Uterus (tissue), 4 donors: Measurements from ENCODE around the gene CYP26B1. TPM values are rescaled to one million over a fixed set of nuclear protein-coding genes. Genes with fewer than 3 reads are reported as not detected.

ENCODE experiments used
- DNase-seq, 2 donors: peaks; one replicate each; pipeline ENCODE4 v3.0.0-alpha.2; 2019 to 2020
- H3K27ac ChIP-seq, 2 donors: fragments of 200-600 bp; sonication (generic); 1 replicate in 1 of 2; 2 replicates in 1 of 2; pipeline ENCODE4 v1.5.1; 2016 to 2018
- H3K27me3 ChIP-seq, 2 donors: fragments of 200-600 bp; sonication (generic); one replicate each; pipeline ENCODE4 v1.5.1; 2018 to 2019; ENCODE audit warnings: control low read depth in 1 of 2
- H3K36me3 ChIP-seq, 2 donors: fragments of 200-600 bp; sonication (generic); one replicate each; pipeline ENCODE4 v1.5.1; 2019; ENCODE audit warnings: control low read depth in 1 of 2
- H3K4me1 ChIP-seq, 2 donors: fragments of 200-600 bp; sonication (generic); one replicate each; pipeline ENCODE4 v1.5.1; 2018 to 2019; ENCODE audit warnings: control low read depth in 1 of 2
- H3K4me3 ChIP-seq, 2 donors: fragments of 200-600 bp; sonication (generic); 1 replicate in 1 of 2; 2 replicates in 1 of 2; pipeline ENCODE4 v1.5.1; 2018 to 2019; ENCODE audit warnings: mild to moderate bottlenecking in 1 of 2
- H3K9me3 ChIP-seq, 2 donors: fragments of 200-600 bp; sonication (generic); one replicate each; pipeline ENCODE4 v1.5.1; 2019; ENCODE audit warnings: control low read depth in 1 of 2
- CTCF ChIP-seq, 4 experiments: fragments of 200-600 bp in 2 of 4; fragments of 450-650 bp in 2 of 4; sonication (generic) in 2 of 4; IDR thresholded peaks; one replicate each; pipeline ENCODE4 v1.5.1; 2016 to 2019; ENCODE audit warnings: antibody characterized with exemption in 4 of 4, mild to moderate bottlenecking in 2 of 4, moderate library complexity in 1 of 4
- POLR2A ChIP-seq, 2 donors: fragments of 450-650 bp; IDR thresholded peaks; one replicate each; pipeline ENCODE4 v1.6.1; 2016; ENCODE audit warnings: antibody characterized with exemption in 2 of 2, mild to moderate bottlenecking in 1 of 2, moderate library complexity in 1 of 2
- intact Hi-C: fragments of 100-400 bp; cut with DNase I; formaldehyde crosslinking; loops from one replicate; pipeline ENCODE4 v1.15.1; 2023; ENCODE audit warnings: low total_unique reads
- total RNA-seq, 4 donors: library from RNA; depleted of rRNA in 3 of 4; stranded (reverse); fragments of >200 nt in 3 of 4; gene quantifications; one replicate each; pipeline versions ENCODE4 v1.1.0 to v1.2.4, GENCODE V29; 2014 to 2023
- donor health status: DM: yes; HTN: yes; CAD: no.

The CYP26B1 gene
- total RNA-seq, 4 donors from 2014 or later: 0.59 to 6.5 (median 1.4) TPM; not detected in 1

- Histone ChIP-seq H3K4me3 (peak overlapping the region in 1 of 2 donors; percentile 24), H3K9me3 (no peaks in the 10 kb centered on the region), H3K27ac (no peak overlapping the region), H3K4me1 (peaks cover 0 to 48% of the 10 kb centered on the region in 2 donors), H3K36me3 (no peaks in the 10 kb centered on the region), H3K27me3 (peaks cover 38 to 39% of the 10 kb centered on the region in 2 donors)
- TF ChIP-seq CTCF (IDR thresholded peaks at IDR 0.05) (no peak), POLR2A (IDR thresholded peaks at IDR 0.05) (no peak)
- DNase-seq: peak in 1 of 2 donors; percentile 13
- intact Hi-C loops: no loop called here
Observed at GRCh38 chr2:72146347-72147302, 1.0 kb downstream of the CYP26B1 start.

- peaks cover 0 to 48% of the 10 kb centered on the region in 2 donors for H3K4me1 ChIP-seq
- TF ChIP-seq POLR2A (IDR thresholded peaks at IDR 0.05) (no peak), CTCF (IDR thresholded peaks at IDR 0.05) (no peak)
- H3K27ac ChIP-seq: no peak overlapping the region
- H3K36me3 ChIP-seq: no peaks in the 10 kb centered on the region
- intact Hi-C loops: no loop called here
- DNase-seq: peak; percentile 8 to 9
- H3K4me3 ChIP-seq: peak overlapping the region in 1 of 2 donors; percentile 35
- no peaks in the 10 kb centered on the region for H3K9me3 ChIP-seq
- H3K27me3 ChIP-seq: peaks cover 38 to 39% of the 10 kb centered on the region in 2 donors
Observed at GRCh38 chr2:72145658-72146329, 1.9 kb downstream of the CYP26B1 start.

- Histone ChIP-seq H3K4me3 (peak overlapping the region in 1 of 2 donors; percentile 35), H3K9me3 (no peaks in the 10 kb centered on the region), H3K27ac (no peak overlapping the region), H3K27me3 (peaks cover 38 to 39% of the 10 kb centered on the region in 2 donors), H3K36me3 (no peaks in the 10 kb centered on the region), H3K4me1 (peaks cover 0 to 48% of the 10 kb centered on the region in 2 donors)
- intact Hi-C loops: no loop called here
- DNase-seq: peak; percentile 9 to 12
- no peak for TF ChIP-seq CTCF (IDR thresholded peaks at IDR 0.05)
Observed at GRCh38 chr2:72145289-72145657, 2.4 kb downstream of the CYP26B1 start.

- no peaks in the 10 kb centered on the region for H3K9me3 ChIP-seq
- peak; percentile 14 to 23 for DNase-seq
- H3K36me3 ChIP-seq: no peaks in the 10 kb centered on the region
- H3K4me1 ChIP-seq: peaks cover 0 to 46% of the 10 kb centered on the region in 2 donors
- peaks cover 38% of the 10 kb centered on the region in 2 donors for H3K27me3 ChIP-seq
- H3K27ac ChIP-seq: no peak overlapping the region
- intact Hi-C loops: no loop called here
- peak overlapping the region in 1 of 2 donors; percentile 35 for H3K4me3 ChIP-seq
- TF ChIP-seq POLR2A (IDR thresholded peaks at IDR 0.05) (no peak), CTCF (IDR thresholded peaks at IDR 0.05) (no peak)
Observed at GRCh38 chr2:72144632-72145288, 2.9 kb downstream of the CYP26B1 start.
